Rectal smooth muscle tissue (tissue), 1 donor: ENCODE measurements around the gene IFI27.

Experiments used
- H3K27ac ChIP-seq: one replicate; pipeline ENCODE4 v1.7.0; 2013; ENCODE audit warnings: low read depth, low read length, inconsistent platforms
- H3K27me3 ChIP-seq: one replicate; pipeline ENCODE4 v1.7.0; 2013; ENCODE audit warnings: low read length; ENCODE audit not compliant: control insufficient read depth, insufficient read depth
- H3K36me3 ChIP-seq: one replicate; pipeline ENCODE4 v1.7.0; 2013; ENCODE audit warnings: low read length; ENCODE audit not compliant: control insufficient read depth, insufficient read depth
- H3K4me1 ChIP-seq: one replicate; pipeline ENCODE4 v1.7.0; 2013; ENCODE audit warnings: low read length; ENCODE audit not compliant: control insufficient read depth, insufficient read depth
- H3K4me3 ChIP-seq: one replicate; pipeline ENCODE4 v1.7.0; 2013; ENCODE audit warnings: low read length
- H3K9ac ChIP-seq: one replicate; pipeline ENCODE4 v1.7.0; 2013; ENCODE audit warnings: low read length

IFI27 gene

GRCh38 chr14:94132285-94132887 lies 21.9 kb downstream of the IFI27 start:
- Histone ChIP-seq H3K4me1 (no peaks in the 10 kb centered on the region), H3K36me3 (no peaks in the 10 kb centered on the region), H3K27ac (no peak overlapping the region), H3K4me3 (no peak overlapping the region), H3K9ac (no peak overlapping the region), H3K27me3 (no peaks in the 10 kb centered on the region)

GRCh38 chr14:94135476-94135875 lies 24.9 kb downstream of the IFI27 start:
- H3K27me3 ChIP-seq = no peaks in the 10 kb centered on the region
- no peak overlapping the region for H3K4me3 ChIP-seq
- no peaks in the 10 kb centered on the region for H3K4me1 ChIP-seq
- no peaks in the 10 kb centered on the region for H3K36me3 ChIP-seq
- no peak overlapping the region for H3K9ac ChIP-seq
- H3K27ac ChIP-seq = no peak overlapping the region

GRCh38 chr14:94136575-94137331 lies 26.2 kb downstream of the IFI27 start:
- Histone ChIP-seq H3K4me3 (no peak overlapping the region), H3K36me3 (no peaks in the 10 kb centered on the region), H3K27ac (no peak overlapping the region), H3K4me1 (no peaks in the 10 kb centered on the region), H3K27me3 (no peaks in the 10 kb centered on the region), H3K9ac (no peak overlapping the region)

- no peaks in the 10 kb centered on the region for H3K27me3 ChIP-seq
- no peak overlapping the region for H3K9ac ChIP-seq
- H3K36me3 ChIP-seq = no peaks in the 10 kb centered on the region
- no peak overlapping the region for H3K27ac ChIP-seq
- no peak overlapping the region for H3K4me3 ChIP-seq
- no peaks in the 10 kb centered on the region for H3K4me1 ChIP-seq
Measured at GRCh38 chr14:94138251-94138650, 27.7 kb downstream of the IFI27 start.

GRCh38 chr14:94139006-94139405 lies 28.5 kb downstream of the IFI27 start:
- H3K36me3 ChIP-seq = no peaks in the 10 kb centered on the region
- no peak overlapping the region for H3K9ac ChIP-seq
- H3K27ac ChIP-seq = no peak overlapping the region
- no peaks in the 10 kb centered on the region for H3K4me1 ChIP-seq
- no peak overlapping the region for H3K4me3 ChIP-seq
- no peaks in the 10 kb centered on the region for H3K27me3 ChIP-seq

- H3K4me3 ChIP-seq = no peak overlapping the region
- no peaks in the 10 kb centered on the region for H3K36me3 ChIP-seq
- H3K4me1 ChIP-seq = no peaks in the 10 kb centered on the region
- H3K27me3 ChIP-seq = no peaks in the 10 kb centered on the region
- H3K9ac ChIP-seq = no peak overlapping the region
- H3K27ac ChIP-seq = no peak overlapping the region
Measured at GRCh38 chr14:94139421-94139820, 28.9 kb downstream of the IFI27 start.

- Histone ChIP-seq H3K4me1 (no peaks in the 10 kb centered on the region), H3K27ac (no peak overlapping the region), H3K9ac (no peak overlapping the region), H3K27me3 (no peaks in the 10 kb centered on the region), H3K36me3 (no peaks in the 10 kb centered on the region), H3K4me3 (no peak overlapping the region)
Measured at GRCh38 chr14:94142247-94142646, 31.7 kb downstream of the IFI27 start.

GRCh38 chr14:94142836-94143235 lies 32.3 kb downstream of the IFI27 start:
- H3K27ac ChIP-seq = no peak overlapping the region
- no peaks in the 10 kb centered on the region for H3K36me3 ChIP-seq
- no peaks in the 10 kb centered on the region for H3K4me1 ChIP-seq
- H3K27me3 ChIP-seq = no peaks in the 10 kb centered on the region
- H3K9ac ChIP-seq = no peak overlapping the region
- no peak overlapping the region for H3K4me3 ChIP-seq

- Histone ChIP-seq H3K36me3 (no peaks in the 10 kb centered on the region), H3K27ac (no peak overlapping the region), H3K4me3 (no peak overlapping the region), H3K27me3 (no peaks in the 10 kb centered on the region), H3K4me1 (no peaks in the 10 kb centered on the region), H3K9ac (no peak overlapping the region)
Measured at GRCh38 chr14:94143239-94143638, 32.7 kb downstream of the IFI27 start.

GRCh38 chr14:94143711-94144110 lies 33.2 kb downstream of the IFI27 start:
- no peak overlapping the region for H3K27ac ChIP-seq

GRCh38 chr14:94144765-94145164 lies 34.2 kb downstream of the IFI27 start:
- H3K9ac ChIP-seq = no peak overlapping the region
- H3K36me3 ChIP-seq = no peaks in the 10 kb centered on the region
- H3K27ac ChIP-seq = no peak overlapping the region
- no peaks in the 10 kb centered on the region for H3K27me3 ChIP-seq
- H3K4me3 ChIP-seq = no peak overlapping the region
- H3K4me1 ChIP-seq = no peaks in the 10 kb centered on the region

More at GRCh38 chr14:94143711-94144110, 33.2 kb downstream of the IFI27 start:
- no peaks in the 10 kb centered on the region for H3K4me1 ChIP-seq
- no peaks in the 10 kb centered on the region for H3K36me3 ChIP-seq
- no peaks in the 10 kb centered on the region for H3K27me3 ChIP-seq
- no peak overlapping the region for H3K4me3 ChIP-seq
- no peak overlapping the region for H3K9ac ChIP-seq

- Histone ChIP-seq H3K4me1 (no peaks in the 10 kb centered on the region), H3K36me3 (no peaks in the 10 kb centered on the region), H3K9ac (no peak overlapping the region), H3K4me3 (no peak overlapping the region), H3K27ac (no peak overlapping the region), H3K27me3 (no peaks in the 10 kb centered on the region)
Measured at GRCh38 chr14:94145902-94146527, 35.5 kb downstream of the IFI27 start.
